MM.1S (cell line): Measurements from ENCODE around the gene CAMK2N1.

Experiments used
- CTCF ChIP-seq: fragments of 300-600 bp; sonication (generic); IDR thresholded peaks from 2 replicates; pipeline ENCODE4 v1.5.1; 2016; ENCODE audit warnings: antibody characterized with exemption, low read length, mixed read lengths
- EZH2 ChIP-seq: fragments of 300-600 bp; sonication (generic); optimal IDR thresholded peaks from 2 replicates; pipeline ENCODE3; 2017; ENCODE audit warnings: low read depth, mild to moderate bottlenecking, antibody characterized with exemption, low read length, mixed read lengths
- EZH2phosphoT487 ChIP-seq: fragments of 300-600 bp; sonication (generic); IDR thresholded peaks from 2 replicates; pipeline ENCODE4 v1.6.1; 2018; ENCODE audit warnings: antibody characterized with exemption, low read length

- TF ChIP-seq CTCF: no peak
- no peak for TF ChIP-seq EZH2
- no peak for TF ChIP-seq EZH2phosphoT487
Observed at GRCh38 chr1:20466273-20466672, 19.7 kb downstream of the CAMK2N1 start.
